Measurements from ENCODE around the gene SIRPB1. TPM values are rescaled to one million over a fixed set of nuclear protein-coding genes. Genes with fewer than 3 reads are reported as not detected.
"Not testable (repeated sequence)": the region's sequence is repeated elsewhere in the genome, so short reads cannot be mapped to it uniquely, and the experiment has no call there.

SIRPB1 gene
- total RNA-seq, 1 donor from 2014 or later: 4.1 TPM

GRCh38 chr20:1637755-1638154 is 17.9 kb upstream of the SIRPB1 start:
- DNase-seq (ENCODE audit: extremely low read depth, low read depth, low spot score): no peak

DNA sequence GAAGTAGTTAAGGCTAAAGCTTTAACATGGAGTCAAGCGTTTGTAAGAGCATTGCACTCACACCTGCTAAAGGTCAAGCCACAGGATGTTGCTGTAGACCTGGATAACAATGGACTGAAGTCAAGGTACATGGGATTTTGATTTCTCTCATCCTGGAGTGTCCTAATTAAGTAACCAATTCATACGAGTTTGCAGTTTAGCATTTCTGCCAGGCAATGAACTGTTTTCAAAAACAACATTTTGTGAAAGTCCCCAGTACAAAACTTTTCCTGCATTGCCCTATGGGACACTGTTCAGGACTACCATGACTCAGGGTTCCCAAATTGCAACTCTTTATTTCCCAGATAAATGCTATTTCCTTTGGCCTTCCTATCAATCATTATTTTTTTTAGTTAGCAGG is 17.4 kb upstream of the SIRPB1 start:
- no peak for DNase-seq (ENCODE audit: extremely low read depth, low read depth, low spot score)

GRCh38 chr20:1636621-1637020 is 16.8 kb upstream of the SIRPB1 start:
- no peak for DNase-seq (ENCODE audit: extremely low read depth, low read depth, low spot score)

- DNase-seq (ENCODE audit: extremely low read depth, low read depth, low spot score): no peak
These were observed 15.6 kb upstream of the SIRPB1 start for GRCh38 chr20:1635291-1635979.

DNA sequence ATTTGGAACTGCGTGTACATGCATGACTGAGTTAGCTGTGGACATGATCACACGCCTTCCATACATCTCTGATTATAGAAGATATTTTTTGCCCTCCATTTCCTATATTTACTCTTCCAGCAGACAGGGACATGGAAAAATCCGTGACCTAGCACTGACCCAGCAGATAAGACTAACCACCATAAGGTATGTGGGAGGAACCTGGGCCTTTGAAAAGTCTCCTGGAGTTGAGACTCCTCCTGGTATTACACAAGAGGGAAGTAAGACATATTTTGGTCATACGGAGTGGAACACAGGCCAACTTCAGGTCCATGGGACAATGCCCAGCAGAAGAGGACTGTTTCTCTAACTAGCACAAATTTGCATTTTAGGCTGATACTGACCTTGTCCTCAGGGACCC is 13.7 kb upstream of the SIRPB1 start:
- DNase-seq (ENCODE audit: extremely low read depth, low read depth, low spot score): no peak

- DNase-seq (ENCODE audit: extremely low read depth, low read depth, low spot score): no peak
These were observed 12.4 kb upstream of the SIRPB1 start for GRCh38 chr20:1632178-1632577.

DNA sequence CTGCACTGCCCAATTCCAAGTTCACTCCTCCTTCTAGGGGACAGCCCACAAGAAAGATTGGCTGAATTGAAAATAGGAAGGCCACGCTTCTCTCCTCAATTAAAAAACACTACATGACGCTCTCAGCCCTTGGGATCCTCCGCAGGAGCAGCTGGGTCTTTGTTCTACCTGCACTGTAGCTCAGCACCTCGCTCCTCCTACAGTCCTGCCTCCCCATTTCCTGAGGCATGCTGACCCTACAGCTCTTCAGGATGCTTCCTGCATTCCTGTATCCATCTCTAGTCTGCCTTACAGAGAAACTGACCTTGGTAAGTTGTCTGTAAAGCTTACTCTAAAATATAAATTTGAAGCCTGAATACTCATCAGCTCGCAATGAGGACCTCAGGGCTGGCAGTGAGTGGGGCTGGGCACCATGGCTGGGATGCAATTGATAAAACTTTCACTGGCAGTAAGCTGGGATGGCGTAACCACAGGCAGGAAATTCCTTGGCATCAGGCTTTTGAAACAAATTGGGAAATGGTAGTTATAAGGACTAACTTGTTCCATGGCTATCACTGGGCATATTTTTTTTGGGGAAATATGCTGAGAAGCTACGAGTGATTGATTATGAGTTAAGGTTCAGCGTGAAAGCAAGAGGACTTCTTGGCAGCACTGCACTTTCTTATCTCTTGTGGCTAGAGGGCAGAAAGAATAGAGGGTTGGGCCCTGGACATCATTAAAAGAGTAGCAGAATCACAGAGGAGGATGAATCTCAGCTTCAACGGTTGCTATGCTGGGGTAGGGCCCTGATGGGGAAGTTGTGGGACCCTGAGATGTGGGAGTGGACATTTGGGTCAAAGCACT is 11.7 kb upstream of the SIRPB1 start:
- no peak for DNase-seq (ENCODE audit: extremely low read depth, low read depth, low spot score)

DNA sequence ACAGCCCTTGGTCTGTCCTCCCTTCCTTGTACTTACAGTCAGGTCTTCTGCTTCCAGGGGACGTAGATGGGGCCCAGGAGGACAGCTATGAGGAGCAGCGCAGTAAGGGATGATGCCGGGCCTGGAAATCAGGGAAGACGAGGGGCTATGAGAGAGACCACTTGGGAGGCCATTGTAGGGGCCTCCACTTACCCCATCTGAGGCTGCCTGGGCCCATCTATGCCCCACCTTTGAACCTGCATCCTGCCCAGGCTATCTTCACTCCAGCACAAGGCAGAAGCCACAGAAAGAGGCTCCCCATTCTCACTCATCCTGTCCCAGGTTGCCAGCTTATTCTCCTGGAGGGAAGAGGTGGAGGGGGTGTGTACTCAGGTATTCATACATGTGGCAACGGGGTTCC is 10.4 kb upstream of the SIRPB1 start:
- DNase-seq (ENCODE audit: extremely low read depth, low read depth, low spot score): no peak

GRCh38 chr20:1629321-1629720 is 9.5 kb upstream of the SIRPB1 start:
- DNase-seq (ENCODE audit: extremely low read depth, low read depth, low spot score): no peak

- no peak for DNase-seq (ENCODE audit: extremely low read depth, low read depth, low spot score)
These were observed 8.8 kb upstream of the SIRPB1 start for GRCh38 chr20:1628621-1629020.

DNA sequence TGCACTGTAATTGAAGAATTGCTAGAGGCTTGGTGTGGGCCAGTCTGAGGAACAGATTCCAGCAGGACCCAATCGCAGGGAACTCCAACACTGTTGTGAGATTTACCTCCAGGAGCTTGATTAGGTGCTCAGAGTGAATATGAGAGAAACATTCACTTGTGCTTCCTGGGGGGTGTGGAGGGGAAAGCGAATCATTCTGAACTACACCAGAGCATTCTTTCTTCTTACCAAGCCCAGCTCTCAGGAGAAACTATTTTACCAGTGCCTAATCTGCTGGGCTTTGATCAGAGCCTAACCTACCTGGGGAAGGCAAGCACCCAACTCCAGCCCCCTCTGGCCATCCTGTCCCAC is 7.4 kb upstream of the SIRPB1 start:
- no peak for DNase-seq (ENCODE audit: extremely low read depth, low read depth, low spot score)

DNA sequence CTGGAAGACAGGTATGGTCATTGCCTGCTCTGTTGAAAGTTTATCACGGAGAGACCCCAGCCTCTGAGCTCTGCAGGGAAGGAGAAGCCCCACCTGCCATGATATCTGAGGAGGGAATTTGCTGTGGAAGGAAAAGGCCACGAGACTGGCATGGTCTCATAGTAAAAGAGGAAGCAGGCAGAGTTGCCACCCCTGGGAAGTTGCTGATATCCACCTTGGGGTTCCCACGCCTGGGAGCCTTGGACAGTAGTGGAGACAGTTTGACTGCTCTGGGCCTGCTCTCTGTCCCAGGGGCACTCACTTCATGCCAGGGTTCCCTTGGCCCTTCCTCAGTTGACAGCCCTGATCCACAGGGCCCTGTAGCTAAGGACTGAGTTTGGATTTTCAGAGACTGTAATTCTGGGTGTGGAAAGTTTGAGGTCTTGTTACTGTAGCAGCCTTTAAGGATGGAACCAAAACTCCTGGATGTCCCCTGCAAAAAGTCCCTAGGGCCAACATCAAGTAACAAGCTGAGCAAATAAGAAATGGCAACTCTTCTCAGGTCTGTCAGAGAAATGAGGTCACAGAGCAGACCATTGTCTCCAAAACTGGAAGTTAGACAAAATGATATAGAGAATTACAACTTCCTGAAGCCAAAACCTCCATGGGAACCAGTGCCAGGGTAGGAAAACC is 6.9 kb upstream of the SIRPB1 start:
- DNase-seq (ENCODE audit: extremely low read depth, low read depth, low spot score): no peak

- DNase-seq (ENCODE audit: extremely low read depth, low read depth, low spot score): no peak
These were observed 5.4 kb upstream of the SIRPB1 start for GRCh38 chr20:1625083-1625690.

GRCh38 chr20:1623501-1624205 is 3.8 kb upstream of the SIRPB1 start:
- no peak for DNase-seq (ENCODE audit: extremely low read depth, low read depth, low spot score)

DNA sequence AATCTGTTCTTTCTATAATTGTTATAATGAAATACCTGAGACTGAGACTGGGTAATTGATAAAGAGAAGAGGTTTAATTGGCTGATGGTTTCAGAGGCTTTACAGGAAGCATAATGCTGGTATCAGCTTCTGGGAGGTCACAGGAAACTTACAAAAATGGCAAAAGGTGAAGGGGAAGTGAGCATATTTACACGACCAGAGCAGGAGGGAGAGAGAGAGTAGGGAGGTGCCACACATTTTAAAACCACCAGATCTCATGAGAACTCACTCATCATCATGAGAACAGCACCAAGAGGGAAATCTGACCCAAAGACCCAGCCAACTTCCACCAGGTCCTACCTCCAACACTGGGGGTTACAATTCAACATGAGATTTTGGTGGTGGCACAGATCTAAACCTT is 2.6 kb upstream of the SIRPB1 start:
- no peak for DNase-seq (ENCODE audit: extremely low read depth, low read depth, low spot score)

GRCh38 chr20:1621316-1621715 is 1.5 kb upstream of the SIRPB1 start:
- no peak for DNase-seq (ENCODE audit: extremely low read depth, low read depth, low spot score)

- no peak for DNase-seq (ENCODE audit: extremely low read depth, low read depth, low spot score)
These were observed 762 bp downstream of the SIRPB1 start for GRCh38 chr20:1618954-1619540.

DNA sequence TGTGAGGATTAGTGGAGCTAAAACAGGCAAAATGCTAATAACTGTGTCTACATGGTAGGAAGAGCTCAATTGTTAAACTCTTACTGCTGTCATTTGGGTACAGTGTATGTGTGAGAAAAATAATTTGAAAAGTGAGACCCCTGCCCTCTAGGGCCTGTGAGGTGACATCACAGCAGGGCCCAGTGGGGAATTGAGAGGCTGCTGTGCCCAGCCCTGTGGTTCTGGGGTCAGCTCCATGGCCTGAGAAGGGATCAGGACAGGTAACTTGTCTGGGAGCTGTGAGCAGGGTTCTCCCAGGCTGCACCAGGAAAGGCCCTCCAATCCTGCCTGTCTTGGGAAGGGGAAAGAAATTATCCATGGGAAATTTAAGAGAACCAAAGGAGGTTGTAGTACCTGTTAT is 1.3 kb downstream of the SIRPB1 start:
- no peak for DNase-seq (ENCODE audit: extremely low read depth, low read depth, low spot score)

- DNase-seq (ENCODE audit: extremely low read depth, low read depth, low spot score): peak; percentile 89
These were observed 2.9 kb downstream of the SIRPB1 start for GRCh38 chr20:1616858-1617434.

GRCh38 chr20:1610404-1610803 is 9.4 kb downstream of the SIRPB1 start:
- DNase-seq (ENCODE audit: extremely low read depth, low read depth, low spot score): not testable (repeated sequence)

Data from glomerular endothelial cell (primary cell).